Stimulated activated naive B cell treated with anti-CD40 and anti-IgM and Interleukin-4, amounts not matched to agents 10 μg/mL and 1 μg/mL and 100 μg/mL, for 72 hours (primary cell): Measurements from ENCODE around the gene RTRAF.

ENCODE experiments used
- ATAC-seq, 2 donors: fragments of 150-1000 bp; cut with Tn5 transposase; replicated peaks; 2 replicates each; pipeline ENCODE4 v1.10.0; 2021; ENCODE audit warnings: moderate library complexity in 1 of 2
- DNase-seq: peaks from one replicate; pipeline ENCODE4 v3.0.0; 2021
- H3K27ac Mint-ChIP-seq: one replicate; pipeline ENCODE4 v1.8.0; 2022; ENCODE audit warnings: mild to moderate bottlenecking, mixed read lengths
- H3K27me3 Mint-ChIP-seq, 2 donors: one replicate each; pipeline ENCODE4 v1.8.0; 2022; ENCODE audit warnings: mixed read lengths in 2 of 2
- H3K36me3 Mint-ChIP-seq, 2 donors: one replicate each; pipeline ENCODE4 v1.8.0; 2022; ENCODE audit warnings: mixed read lengths in 2 of 2, mild to moderate bottlenecking in 1 of 2
- H3K4me1 Mint-ChIP-seq, 2 donors: one replicate each; pipeline ENCODE4 v1.8.0; 2022; ENCODE audit warnings: mixed read lengths in 2 of 2, mild to moderate bottlenecking in 1 of 2
- H3K4me3 Mint-ChIP-seq, 2 donors: one replicate each; pipeline ENCODE4 v1.8.0; 2022; ENCODE audit warnings: mild to moderate bottlenecking in 2 of 2, mixed read lengths in 2 of 2, moderate library complexity in 1 of 2
- H3K9me3 Mint-ChIP-seq, 2 donors: one replicate each; pipeline ENCODE4 v1.8.0; 2022; ENCODE audit warnings: mixed read lengths in 2 of 2, mild to moderate bottlenecking in 1 of 2

RTRAF gene

GRCh38 chr14:52003324-52003723, 14.0 kb downstream of the RTRAF start:
- Mint-ChIP-seq H3K36me3 (peaks cover 29 to 42% of the 10 kb centered on the region in 2 donors), H3K27ac (no peak overlapping the region), H3K4me3 (no peak overlapping the region), H3K27me3 (no peaks in the 10 kb centered on the region), H3K4me1 (no peaks in the 10 kb centered on the region), H3K9me3 (no peaks in the 10 kb centered on the region)
- ATAC-seq (no peak), DNase-seq (no peak)

GRCh38 chr14:52005625-52006024, 16.3 kb downstream of the RTRAF start:
- no peaks in the 10 kb centered on the region for H3K27me3 Mint-ChIP-seq
- no peak overlapping the region for H3K4me3 Mint-ChIP-seq
- no peak overlapping the region for H3K27ac Mint-ChIP-seq
- no peak for DNase-seq
- ATAC-seq, result no peak
- H3K4me1 Mint-ChIP-seq, result no peaks in the 10 kb centered on the region
- no peaks in the 10 kb centered on the region for H3K9me3 Mint-ChIP-seq
- peaks cover 30 to 45% of the 10 kb centered on the region in 2 donors for H3K36me3 Mint-ChIP-seq

- Mint-ChIP-seq H3K9me3 (no peaks in the 10 kb centered on the region), H3K4me3 (no peak overlapping the region), H3K36me3 (peaks cover 37 to 51% of the 10 kb centered on the region in 2 donors), H3K27me3 (no peaks in the 10 kb centered on the region), H3K4me1 (no peaks in the 10 kb centered on the region), H3K27ac (no peak overlapping the region)
- DNase-seq, result no peak
- no peak for ATAC-seq
Measured at GRCh38 chr14:52006361-52006760, 17.0 kb downstream of the RTRAF start.

- no peaks in the 10 kb centered on the region for H3K9me3 Mint-ChIP-seq
- ATAC-seq (no peak), DNase-seq (no peak)
- peaks cover 41 to 55% of the 10 kb centered on the region in 2 donors for H3K36me3 Mint-ChIP-seq
- H3K27me3 Mint-ChIP-seq, result no peaks in the 10 kb centered on the region
- H3K4me1 Mint-ChIP-seq, result no peaks in the 10 kb centered on the region
- H3K27ac Mint-ChIP-seq, result no peak overlapping the region
- H3K4me3 Mint-ChIP-seq, result no peak overlapping the region
Measured at GRCh38 chr14:52007211-52007610, 17.9 kb downstream of the RTRAF start.

DNA sequence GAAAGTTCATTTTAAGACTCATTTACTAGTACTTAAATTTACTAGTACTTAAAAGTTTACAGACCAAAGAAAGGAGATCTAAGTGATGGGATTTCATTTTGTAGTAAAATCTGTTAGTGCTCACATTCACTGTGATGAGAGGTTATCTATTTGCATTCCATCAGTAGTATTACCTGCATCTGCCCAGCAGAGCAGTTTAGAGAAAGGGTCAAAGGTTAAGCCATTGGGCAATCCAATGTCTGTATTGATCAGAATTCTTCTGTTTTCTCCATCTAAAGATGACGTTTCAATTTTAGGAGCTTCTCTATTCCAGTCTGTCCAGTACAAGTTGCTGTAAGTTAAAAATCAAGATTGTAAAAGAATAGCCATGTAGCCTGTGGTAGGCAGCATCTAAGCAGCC, 18.3 kb downstream of the RTRAF start:
- ATAC-seq (no peak), DNase-seq (no peak)
- no peak overlapping the region for H3K4me3 Mint-ChIP-seq
- H3K27me3 Mint-ChIP-seq, result no peaks in the 10 kb centered on the region
- no peak overlapping the region for H3K27ac Mint-ChIP-seq
- H3K36me3 Mint-ChIP-seq, result peaks cover 41 to 56% of the 10 kb centered on the region in 2 donors
- no peaks in the 10 kb centered on the region for H3K4me1 Mint-ChIP-seq
- no peaks in the 10 kb centered on the region for H3K9me3 Mint-ChIP-seq

- Mint-ChIP-seq H3K27me3 (no peaks in the 10 kb centered on the region), H3K4me3 (no peak overlapping the region), H3K36me3 (peaks cover 41 to 56% of the 10 kb centered on the region in 2 donors), H3K4me1 (no peaks in the 10 kb centered on the region), H3K9me3 (no peaks in the 10 kb centered on the region), H3K27ac (no peak overlapping the region)
- ATAC-seq, result no peak
- DNase-seq, result no peak
Measured at GRCh38 chr14:52008136-52008535, 18.8 kb downstream of the RTRAF start.

- H3K27me3 Mint-ChIP-seq, result no peaks in the 10 kb centered on the region
- no peak for ATAC-seq
- DNase-seq, result no peak
- peaks cover 34 to 51% of the 10 kb centered on the region in 2 donors for H3K36me3 Mint-ChIP-seq
- no peaks in the 10 kb centered on the region for H3K9me3 Mint-ChIP-seq
- H3K27ac Mint-ChIP-seq, result peak overlapping the region; percentile 7
- H3K4me1 Mint-ChIP-seq, result peaks cover 3 to 7% of the 10 kb centered on the region in 2 donors
- H3K4me3 Mint-ChIP-seq, result no peak overlapping the region
Measured at GRCh38 chr14:52010173-52010693, 20.9 kb downstream of the RTRAF start.

DNA sequence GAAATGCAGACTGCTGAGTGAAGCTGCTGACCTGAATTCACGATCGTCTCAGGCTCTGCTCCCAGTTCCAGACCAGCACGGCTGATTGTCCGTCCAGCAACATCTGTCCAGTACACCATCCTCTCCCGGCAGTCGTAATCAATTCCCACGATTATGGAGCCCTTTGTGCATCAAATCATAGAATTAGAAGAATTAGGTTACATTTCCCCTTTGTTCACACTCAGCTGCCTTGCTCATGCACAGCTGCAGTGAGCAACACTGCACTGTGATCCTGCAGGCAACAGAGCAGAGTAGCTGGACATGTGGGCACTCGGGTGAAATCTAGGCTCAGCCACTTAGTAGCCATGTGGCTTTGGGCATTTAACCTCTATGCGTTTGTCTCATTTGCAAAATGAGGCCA, 22.2 kb downstream of the RTRAF start:
- Mint-ChIP-seq H3K36me3 (peaks cover 26 to 42% of the 10 kb centered on the region in 2 donors), H3K27me3 (peaks cover 0 to 3% of the 10 kb centered on the region in 2 donors), H3K4me1 (peaks cover 3 to 7% of the 10 kb centered on the region in 2 donors), H3K4me3 (no peak overlapping the region), H3K27ac (no peak overlapping the region), H3K9me3 (no peaks in the 10 kb centered on the region)
- no peak for ATAC-seq
- DNase-seq, result no peak

- Mint-ChIP-seq H3K4me3 (no peak overlapping the region), H3K4me1 (peaks cover 3 to 7% of the 10 kb centered on the region in 2 donors), H3K9me3 (no peaks in the 10 kb centered on the region), H3K27ac (no peak overlapping the region), H3K36me3 (peaks cover 24 to 38% of the 10 kb centered on the region in 2 donors), H3K27me3 (peaks cover 0 to 11% of the 10 kb centered on the region in 2 donors)
- ATAC-seq (no peak), DNase-seq (no peak)
Measured at GRCh38 chr14:52012635-52013034, 23.3 kb downstream of the RTRAF start.

DNA sequence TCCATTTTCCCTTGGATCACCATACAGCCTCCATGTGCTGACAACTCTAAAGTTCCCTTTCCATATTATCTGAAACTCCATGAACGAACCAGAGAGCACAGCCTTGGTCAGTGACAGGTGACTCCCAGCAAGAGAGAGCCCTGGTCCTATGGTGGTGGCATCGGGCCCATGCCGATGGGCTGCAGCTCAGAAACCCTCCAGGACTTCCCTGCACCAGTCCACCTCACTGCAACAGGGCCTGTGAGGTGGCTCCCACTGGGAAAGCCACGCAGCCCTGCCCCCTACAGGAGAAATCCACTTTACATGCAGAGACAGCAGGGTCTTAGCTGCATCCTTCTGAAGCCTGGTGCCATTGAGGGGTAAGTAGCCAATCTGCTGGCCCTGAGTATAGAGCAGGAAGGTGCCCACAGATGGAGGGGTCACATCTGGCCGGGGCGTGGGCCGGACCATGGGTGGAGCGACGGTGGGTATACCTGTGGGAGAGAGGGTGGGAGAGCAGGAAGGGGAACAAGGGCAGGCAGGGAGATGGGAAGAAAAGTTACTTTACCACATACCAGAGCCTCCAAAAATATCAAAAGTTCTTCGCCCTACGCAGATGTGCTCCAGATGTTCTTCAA, 24.7 kb downstream of the RTRAF start:
- peak; percentile 34 to 38 for ATAC-seq
- no peaks in the 10 kb centered on the region for H3K9me3 Mint-ChIP-seq
- H3K4me1 Mint-ChIP-seq, result peaks cover 3 to 7% of the 10 kb centered on the region in 2 donors
- peaks cover 16 to 27% of the 10 kb centered on the region in 2 donors for H3K36me3 Mint-ChIP-seq
- no peak overlapping the region for H3K4me3 Mint-ChIP-seq
- peaks cover 0 to 15% of the 10 kb centered on the region in 2 donors for H3K27me3 Mint-ChIP-seq
- H3K27ac Mint-ChIP-seq, result peak overlapping the region; percentile 20
- DNase-seq, result no peak

DNA sequence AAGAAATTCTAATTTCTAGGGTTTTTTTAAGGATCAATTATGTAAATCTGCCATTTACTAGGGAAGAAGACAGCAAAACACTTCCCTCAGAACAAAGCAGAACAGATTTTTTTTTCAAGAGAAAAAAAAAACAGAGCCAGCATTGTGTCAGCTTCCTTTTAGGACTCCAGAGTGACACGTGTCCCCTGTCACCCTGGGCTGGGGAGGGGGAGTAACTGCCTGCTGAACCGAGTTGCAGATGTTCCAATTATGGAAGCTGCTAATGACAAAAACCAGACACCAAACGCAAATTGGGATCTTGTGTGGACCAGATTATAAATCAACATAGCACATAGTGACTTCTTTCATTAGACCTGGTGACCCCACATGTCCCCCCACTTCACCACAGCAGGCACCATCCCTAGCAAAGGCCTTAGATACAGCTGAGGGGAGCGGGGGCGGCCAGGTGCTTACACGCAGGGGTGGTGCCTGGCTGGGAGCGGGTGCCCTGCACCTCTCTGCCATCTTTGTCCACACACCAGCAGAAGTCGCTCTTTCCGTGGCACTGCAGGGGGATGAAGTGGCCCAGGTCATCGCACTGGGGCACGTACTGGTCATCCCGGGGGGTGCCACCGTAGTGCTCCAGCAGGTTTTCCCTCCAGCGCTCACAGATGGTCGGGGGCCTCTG, 25.4 kb downstream of the RTRAF start:
- Mint-ChIP-seq H3K36me3 (peaks cover 16 to 21% of the 10 kb centered on the region in 2 donors), H3K9me3 (no peaks in the 10 kb centered on the region), H3K27me3 (peaks cover 0 to 17% of the 10 kb centered on the region in 2 donors), H3K27ac (no peak overlapping the region), H3K4me3 (no peak overlapping the region), H3K4me1 (peaks cover 5 to 7% of the 10 kb centered on the region in 2 donors)
- no peak for ATAC-seq
- no peak for DNase-seq

GRCh38 chr14:52015411-52016030, 26.2 kb downstream of the RTRAF start:
- H3K27me3 Mint-ChIP-seq, result peaks cover 0 to 23% of the 10 kb centered on the region in 2 donors

DNA sequence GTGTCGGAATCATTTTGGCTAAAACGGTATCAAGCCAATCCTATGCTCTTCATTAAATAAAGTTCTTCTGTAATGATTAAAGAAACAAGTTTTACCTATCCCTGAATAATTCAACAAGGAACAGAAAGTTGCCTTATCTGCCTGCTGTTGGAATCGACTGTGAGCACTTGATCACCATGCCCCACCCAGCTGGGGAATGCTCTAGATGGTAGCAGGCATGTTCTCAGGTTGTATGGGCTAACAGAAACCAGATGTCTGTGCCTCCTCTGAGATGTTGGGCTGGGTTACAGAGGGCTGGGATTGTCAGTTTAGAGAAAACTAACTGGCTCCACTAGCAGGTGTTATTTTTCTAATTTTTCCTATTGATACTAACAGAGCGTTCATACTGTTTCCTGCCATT, 28.9 kb downstream of the RTRAF start:
- DNase-seq, result no peak
- Mint-ChIP-seq H3K9me3 (peaks cover 0 to 1% of the 10 kb centered on the region in 2 donors), H3K4me1 (peaks cover 24 to 38% of the 10 kb centered on the region in 2 donors), H3K27me3 (peaks cover 0 to 23% of the 10 kb centered on the region in 2 donors), H3K36me3 (peaks cover 3% of the 10 kb centered on the region in 2 donors), H3K27ac (no peak overlapping the region), H3K4me3 (no peak overlapping the region)
- no peak for ATAC-seq

More at GRCh38 chr14:52015411-52016030, 26.2 kb downstream of the RTRAF start:
- ATAC-seq, result no peak
- DNase-seq, result no peak
- peaks cover 14 to 19% of the 10 kb centered on the region in 2 donors for H3K36me3 Mint-ChIP-seq
- H3K9me3 Mint-ChIP-seq, result no peaks in the 10 kb centered on the region
- no peak overlapping the region for H3K4me3 Mint-ChIP-seq
- no peak overlapping the region for H3K27ac Mint-ChIP-seq
- H3K4me1 Mint-ChIP-seq, result peaks cover 10 to 14% of the 10 kb centered on the region in 2 donors

DNA sequence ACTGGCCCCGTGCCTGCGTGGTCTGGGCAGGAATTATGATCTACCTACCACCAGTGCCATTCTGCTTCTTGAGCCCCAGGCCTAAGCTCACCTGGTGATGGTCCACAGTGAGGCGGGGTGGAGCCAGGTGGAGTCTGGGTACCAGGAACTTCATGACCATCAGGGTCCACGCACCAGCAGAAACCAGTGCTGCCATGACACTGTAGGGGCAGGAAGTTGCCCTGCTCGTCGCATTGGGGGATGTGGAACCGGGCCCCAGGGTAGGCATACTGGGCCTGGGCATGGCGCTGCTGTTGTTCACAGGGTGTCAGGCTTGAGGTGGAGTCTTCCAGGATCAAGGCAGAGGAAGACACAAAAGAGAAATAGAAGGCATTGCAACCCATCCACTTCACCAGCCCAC, 29.6 kb downstream of the RTRAF start:
- no peak overlapping the region for H3K27ac Mint-ChIP-seq
- DNase-seq (no peak), ATAC-seq (no peak)
- peaks cover 24 to 36% of the 10 kb centered on the region in 2 donors for H3K4me1 Mint-ChIP-seq
- peaks cover 0 to 23% of the 10 kb centered on the region in 2 donors for H3K27me3 Mint-ChIP-seq
- peaks cover 0 to 1% of the 10 kb centered on the region in 2 donors for H3K9me3 Mint-ChIP-seq
- peaks cover 1 to 3% of the 10 kb centered on the region in 2 donors for H3K36me3 Mint-ChIP-seq
- no peak overlapping the region for H3K4me3 Mint-ChIP-seq
